DND-41 (cell line): ENCODE data around the gene DLG2.

ENCODE experiments used
- ATAC-seq: fragments of 200-7000 bp; cut with Tn5 transposase; 3 replicates; pipeline ENCODE4 v1.9.1; 2021; ENCODE audit warnings: low read depth; ENCODE audit not compliant: insufficient read depth
- DNase-seq: peaks from one replicate; pipeline ENCODE4 v3.0.0-alpha.2; 2020
- H2AFZ ChIP-seq: 2 replicates; pipeline ENCODE4 v1.6.0; 2012; ENCODE audit warnings: low read depth, low read length
- H3K27ac ChIP-seq: 2 replicates; pipeline ENCODE4 v1.5.1; 2012; ENCODE audit warnings: low read length, inconsistent platforms
- H3K27me3 ChIP-seq: fragments of 200-600 bp; sonication (generic); 2 replicates; pipeline ENCODE4 v1.6.0; 2012; ENCODE audit warnings: low read length, mild to moderate bottlenecking, inconsistent platforms; ENCODE audit not compliant: insufficient read depth, poor library complexity
- H3K36me3 ChIP-seq: 2 replicates; pipeline ENCODE4 v1.5.1; 2012; ENCODE audit warnings: low read length, inconsistent platforms; ENCODE audit not compliant: insufficient read depth
- H3K4me1 ChIP-seq: 2 replicates; pipeline ENCODE4 v1.5.1; 2012; ENCODE audit warnings: mild to moderate bottlenecking, low read length; ENCODE audit not compliant: insufficient read depth
- H3K4me2 ChIP-seq: 2 replicates; pipeline ENCODE4 v1.6.0; 2012; ENCODE audit warnings: mild to moderate bottlenecking, moderate library complexity, low read length, inconsistent platforms; ENCODE audit not compliant: insufficient read depth
- H3K4me3 ChIP-seq, 2 experiments: fragments of 200-600 bp in 1 of 2; shearing (Covaris generic) in 1 of 2; 2 replicates each; pipeline ENCODE4 v1.5.1; 2012 to 2016; ENCODE audit warnings: inconsistent platforms in 2 of 2, low read length in 2 of 2, mild to moderate bottlenecking in 2 of 2, low read depth in 1 of 2, moderate library complexity in 1 of 2
- H3K79me2 ChIP-seq: 2 replicates; pipeline ENCODE4 v1.6.0; 2012; ENCODE audit warnings: low read length, inconsistent platforms; ENCODE audit not compliant: insufficient read depth
- H3K9ac ChIP-seq: 2 replicates; pipeline ENCODE4 v1.6.0; 2012; ENCODE audit warnings: low read depth, mild to moderate bottlenecking, inconsistent platforms, low read length, moderate library complexity
- H3K9me3 ChIP-seq: 2 replicates; pipeline ENCODE4 v1.5.1; 2012; ENCODE audit warnings: low read length, moderate library complexity, mild to moderate bottlenecking, inconsistent platforms; ENCODE audit not compliant: insufficient read depth, severe bottlenecking
- H4K20me1 ChIP-seq: 2 replicates; pipeline ENCODE4 v1.6.0; 2012; ENCODE audit warnings: low read length; ENCODE audit not compliant: insufficient read depth
- EZH2 ChIP-seq: IDR thresholded peaks from 3 replicates; pipeline ENCODE4 v1.6.1; 2012; ENCODE audit warnings: borderline replicate concordance, low read depth, mild to moderate bottlenecking, moderate library complexity, low read length, inconsistent platforms; ENCODE audit not compliant: severe bottlenecking
- TF ChIP-seq, protein P1 (sequence below): IDR thresholded peaks from 2 replicates; pipeline ENCODE4 v1.5.1; 2012; ENCODE audit warnings: borderline replicate concordance, low read length, moderate library complexity, mild to moderate bottlenecking; ENCODE audit not compliant: poor library complexity, severe bottlenecking; ENCODE audit errors: extremely low read depth

DLG2 gene

GRCh38 chr11:84164728-84165127, 1462.4 kb downstream of the DLG2 start:
- Histone ChIP-seq H3K36me3 (no peaks in the 10 kb centered on the region), H3K9ac (no peak overlapping the region), H3K4me3 (no peak overlapping the region), H3K27me3 (no peaks in the 10 kb centered on the region), H4K20me1 (no peaks in the 10 kb centered on the region), H3K27ac (no peak overlapping the region), H3K79me2 (no peaks in the 10 kb centered on the region), H3K4me1 (no peaks in the 10 kb centered on the region), H3K9me3 (no peaks in the 10 kb centered on the region), H2AFZ (no peak overlapping the region), H3K4me2 (no peak overlapping the region)
- ATAC-seq = no peak
- DNase-seq = no peak
- TF ChIP-seq, protein P1, sequence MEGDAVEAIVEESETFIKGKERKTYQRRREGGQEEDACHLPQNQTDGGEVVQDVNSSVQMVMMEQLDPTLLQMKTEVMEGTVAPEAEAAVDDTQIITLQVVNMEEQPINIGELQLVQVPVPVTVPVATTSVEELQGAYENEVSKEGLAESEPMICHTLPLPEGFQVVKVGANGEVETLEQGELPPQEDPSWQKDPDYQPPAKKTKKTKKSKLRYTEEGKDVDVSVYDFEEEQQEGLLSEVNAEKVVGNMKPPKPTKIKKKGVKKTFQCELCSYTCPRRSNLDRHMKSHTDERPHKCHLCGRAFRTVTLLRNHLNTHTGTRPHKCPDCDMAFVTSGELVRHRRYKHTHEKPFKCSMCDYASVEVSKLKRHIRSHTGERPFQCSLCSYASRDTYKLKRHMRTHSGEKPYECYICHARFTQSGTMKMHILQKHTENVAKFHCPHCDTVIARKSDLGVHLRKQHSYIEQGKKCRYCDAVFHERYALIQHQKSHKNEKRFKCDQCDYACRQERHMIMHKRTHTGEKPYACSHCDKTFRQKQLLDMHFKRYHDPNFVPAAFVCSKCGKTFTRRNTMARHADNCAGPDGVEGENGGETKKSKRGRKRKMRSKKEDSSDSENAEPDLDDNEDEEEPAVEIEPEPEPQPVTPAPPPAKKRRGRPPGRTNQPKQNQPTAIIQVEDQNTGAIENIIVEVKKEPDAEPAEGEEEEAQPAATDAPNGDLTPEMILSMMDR = no peak
- TF ChIP-seq EZH2 = no peak

GRCh38 chr11:84163116-84163515, 1464.0 kb downstream of the DLG2 start:
- Histone ChIP-seq H3K27ac (no peak overlapping the region), H3K79me2 (no peaks in the 10 kb centered on the region), H3K27me3 (no peaks in the 10 kb centered on the region), H3K4me2 (no peak overlapping the region), H3K9ac (no peak overlapping the region), H3K4me1 (no peaks in the 10 kb centered on the region), H4K20me1 (no peaks in the 10 kb centered on the region), H3K36me3 (no peaks in the 10 kb centered on the region), H3K9me3 (no peaks in the 10 kb centered on the region), H3K4me3 (no peak overlapping the region), H2AFZ (no peak overlapping the region)
- no peak for DNase-seq
- no peak for ATAC-seq
- TF ChIP-seq, protein P1 = no peak
- TF ChIP-seq EZH2 = no peak

DNA sequence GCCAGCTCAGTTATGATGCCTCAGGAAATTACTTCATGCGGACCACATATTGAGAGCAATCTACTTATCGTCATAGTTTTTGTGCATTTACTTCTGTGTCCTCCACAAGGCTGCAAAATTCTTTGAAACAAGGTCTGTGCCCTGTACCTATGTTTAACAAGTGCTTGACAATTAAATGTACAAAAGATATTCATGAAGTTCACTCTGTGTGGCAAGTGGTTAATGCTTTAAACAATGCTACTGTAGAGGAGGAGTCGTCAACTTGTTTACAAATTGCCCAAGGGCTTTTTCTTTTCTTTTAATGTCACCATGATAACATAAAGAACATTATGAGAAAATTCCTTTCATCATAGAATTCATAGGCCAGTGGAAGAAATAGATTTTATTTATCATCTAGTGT, 1469.5 kb downstream of the DLG2 start:
- DNase-seq (no peak), ATAC-seq (no peak)
- Histone ChIP-seq H3K79me2 (no peaks in the 10 kb centered on the region), H2AFZ (no peak overlapping the region), H3K9ac (no peak overlapping the region), H3K9me3 (no peaks in the 10 kb centered on the region), H3K4me2 (no peak overlapping the region), H3K4me3 (no peak overlapping the region), H3K27ac (no peak overlapping the region), H3K27me3 (no peaks in the 10 kb centered on the region), H3K4me1 (no peaks in the 10 kb centered on the region), H3K36me3 (no peaks in the 10 kb centered on the region), H4K20me1 (no peaks in the 10 kb centered on the region)
- no peak for TF ChIP-seq EZH2
- TF ChIP-seq, protein P1 = no peak

GRCh38 chr11:84146826-84147225, 1480.3 kb downstream of the DLG2 start:
- Histone ChIP-seq H4K20me1 (no peaks in the 10 kb centered on the region), H2AFZ (no peak overlapping the region), H3K9ac (no peak overlapping the region), H3K36me3 (no peaks in the 10 kb centered on the region), H3K4me1 (no peaks in the 10 kb centered on the region), H3K27ac (no peak overlapping the region), H3K4me2 (no peak overlapping the region), H3K4me3 (no peak overlapping the region), H3K27me3 (no peaks in the 10 kb centered on the region), H3K9me3 (no peaks in the 10 kb centered on the region), H3K79me2 (no peaks in the 10 kb centered on the region)
- TF ChIP-seq, protein P1 = no peak
- TF ChIP-seq EZH2 = no peak
- ATAC-seq = no peak
- no peak for DNase-seq
